Thoracic aorta (tissue), 2 donors: ENCODE results near the gene TMC2. TPM values are rescaled to one million over a fixed set of nuclear protein-coding genes. Genes with fewer than 3 reads are reported as not detected.

Experiments
- ATAC-seq: fragments of 150-250 bp; one replicate; pipeline ENCODE4 v1.8.0; 2017; ENCODE audit warnings: low read depth; ENCODE audit not compliant: insufficient number of reproducible peaks, low FRiP score
- DNase-seq: peaks from one replicate; pipeline ENCODE4 v3.0.0-alpha.2; 2020; ENCODE audit warnings: low spot score
- H3K27ac ChIP-seq, 2 donors: fragments of 200-600 bp; sonication (generic); 1 replicate in 1 of 2; 2 replicates in 1 of 2; pipeline ENCODE4 v1.5.1; 2016; ENCODE audit warnings: mild to moderate bottlenecking in 2 of 2, moderate library complexity in 2 of 2
- H3K27me3 ChIP-seq: fragments of 200-600 bp; sonication (generic); replicated peaks from 2 replicates; pipeline ENCODE4 v1.6.0; 2016; ENCODE audit warnings: mild to moderate bottlenecking; ENCODE audit not compliant: insufficient read depth
- H3K36me3 ChIP-seq: fragments of 200-600 bp; sonication (generic); one replicate; pipeline ENCODE4 v1.5.1; 2016
- H3K4me1 ChIP-seq, 2 donors: fragments of 200-600 bp; sonication (generic); 1 replicate in 1 of 2; 2 replicates in 1 of 2; pipeline versions ENCODE4 v1.5.1 to v1.6.0; 2016; ENCODE audit warnings: low read depth in 2 of 2, mild to moderate bottlenecking in 1 of 2; ENCODE audit not compliant: control insufficient read depth in 1 of 2
- H3K4me3 ChIP-seq: fragments of 200-600 bp; sonication (generic); 2 replicates; pipeline ENCODE4 v1.5.1; 2016; ENCODE audit warnings: mild to moderate bottlenecking
- H3K9me3 ChIP-seq: fragments of 200-600 bp; sonication (generic); 2 replicates; pipeline ENCODE4 v1.5.1; 2016
- CTCF ChIP-seq: fragments of 200-600 bp; sonication (generic); IDR thresholded peaks from one replicate; pipeline ENCODE4 v1.5.1; 2019; ENCODE audit warnings: antibody characterized with exemption
- total RNA-seq, 2 donors: library from RNA; depleted of rRNA; stranded (reverse); fragments of >200 nt; gene quantifications; one replicate each; pipeline versions ENCODE4 v1.1.0 to v1.2.3, GENCODE V29; 2016

Gene TMC2
- total RNA-seq, 2 donors from 2014 or later, result not detected

DNA sequence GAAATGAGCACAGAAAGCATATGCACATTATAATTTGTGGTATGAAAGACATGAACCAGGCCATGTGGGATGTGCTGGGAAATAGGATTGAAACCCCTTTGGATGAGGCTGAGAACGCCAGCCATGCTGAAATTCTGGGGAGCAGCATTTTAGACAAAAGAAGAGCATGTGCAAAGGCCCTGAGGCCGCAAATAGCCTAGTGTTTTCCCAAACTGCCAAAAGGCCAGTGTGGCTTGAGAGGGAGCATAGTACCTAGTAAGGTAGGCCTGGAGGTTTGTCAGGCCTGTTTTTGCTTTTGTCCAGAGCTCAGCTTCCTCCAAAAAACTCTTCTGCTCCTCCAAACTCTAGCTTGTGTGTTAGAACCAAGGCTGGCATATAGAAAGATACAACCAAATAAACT, 58.7 kb downstream of the TMC2 start:
- Histone ChIP-seq H3K27me3 (no peaks in the 10 kb centered on the region), H3K4me1 (no peaks in the 10 kb centered on the region), H3K4me3 (no peak overlapping the region), H3K27ac (no peak overlapping the region), H3K9me3 (no peaks in the 10 kb centered on the region), H3K36me3 (no peaks in the 10 kb centered on the region)
- TF ChIP-seq CTCF, result no peak
- ATAC-seq (no peak), DNase-seq (no peak)

DNA sequence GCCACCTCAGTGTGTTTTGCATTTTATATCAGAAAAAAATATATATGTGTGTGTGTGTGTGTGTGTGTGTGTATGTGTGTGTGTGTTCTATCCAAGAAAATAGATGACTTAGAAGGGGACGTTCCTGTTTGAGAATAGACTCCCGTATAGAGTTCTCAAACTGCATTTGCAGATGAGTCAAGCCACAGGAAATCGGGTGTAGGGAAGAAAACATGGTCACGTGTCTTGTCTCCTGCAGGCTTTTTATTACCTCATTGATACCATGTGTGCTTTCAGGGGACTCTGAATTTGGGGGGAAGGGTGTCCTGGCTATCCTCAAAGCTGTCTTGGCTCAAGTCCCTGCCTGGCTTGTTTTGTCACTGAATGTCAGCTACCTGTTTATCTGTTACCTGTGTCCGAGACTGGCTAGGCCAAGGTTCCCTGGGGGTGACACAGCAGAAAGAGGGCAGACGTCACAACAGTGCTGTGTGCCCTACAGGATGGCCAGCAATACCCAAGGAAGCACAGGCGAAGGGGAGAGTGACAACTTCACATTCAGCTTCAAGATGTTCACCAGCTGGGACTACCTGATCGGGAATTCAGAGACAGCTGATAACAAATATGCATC, 60.4 kb downstream of the TMC2 start:
- Histone ChIP-seq H3K4me1 (no peaks in the 10 kb centered on the region), H3K4me3 (no peak overlapping the region), H3K9me3 (no peaks in the 10 kb centered on the region), H3K27ac (no peak overlapping the region), H3K36me3 (no peaks in the 10 kb centered on the region), H3K27me3 (no peaks in the 10 kb centered on the region)
- DNase-seq, result no peak
- no peak for ATAC-seq
- no peak for TF ChIP-seq CTCF

DNA sequence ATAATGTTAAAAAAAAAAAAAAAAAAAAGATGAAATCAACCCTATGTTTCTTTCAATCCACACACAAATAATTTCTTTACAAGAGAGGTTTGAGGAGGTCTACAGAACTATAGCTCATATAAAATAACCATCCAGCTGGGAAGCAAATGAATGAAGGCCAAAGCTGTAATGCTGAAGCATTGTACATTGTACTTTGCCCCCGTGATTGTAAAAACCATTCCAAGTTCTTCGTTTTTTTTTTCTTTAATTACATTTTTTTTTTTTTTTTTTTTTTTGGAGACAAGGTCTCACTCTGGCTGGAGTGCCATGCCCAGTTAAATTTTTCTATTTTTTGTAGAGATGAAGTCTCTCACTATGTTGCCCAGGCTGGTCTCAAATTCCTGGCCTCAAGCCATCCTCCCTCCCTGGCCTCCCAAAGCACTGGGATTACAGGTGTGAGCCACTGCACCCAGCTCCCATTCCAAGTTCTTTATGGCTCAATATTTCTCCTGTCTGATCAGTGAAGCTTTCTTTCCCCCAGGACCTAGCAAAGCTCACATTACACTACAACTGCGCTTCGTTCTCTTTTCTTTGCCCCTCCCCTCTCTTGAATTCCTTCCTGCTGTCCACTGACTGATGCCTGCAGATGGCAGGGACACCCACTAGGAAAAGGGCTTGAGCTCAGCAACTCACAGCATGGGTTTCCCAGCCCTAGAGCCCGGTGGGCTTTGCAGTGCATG, 63.1 kb downstream of the TMC2 start:
- no peak overlapping the region for H3K27ac ChIP-seq
- TF ChIP-seq CTCF, result no peak
- H3K4me1 ChIP-seq, result no peaks in the 10 kb centered on the region
- no peak for ATAC-seq
- H3K27me3 ChIP-seq, result no peaks in the 10 kb centered on the region
- H3K9me3 ChIP-seq, result no peaks in the 10 kb centered on the region
- no peak for DNase-seq
- no peaks in the 10 kb centered on the region for H3K36me3 ChIP-seq
- no peak overlapping the region for H3K4me3 ChIP-seq

- ATAC-seq (no peak), DNase-seq (no peak)
- H3K9me3 ChIP-seq, result peaks cover 8% of the 10 kb centered on the region
- H3K27ac ChIP-seq, result no peak overlapping the region
- H3K36me3 ChIP-seq, result no peaks in the 10 kb centered on the region
- no peaks in the 10 kb centered on the region for H3K4me1 ChIP-seq
- H3K27me3 ChIP-seq, result no peaks in the 10 kb centered on the region
- no peak overlapping the region for H3K4me3 ChIP-seq
- TF ChIP-seq CTCF, result no peak
Observed at GRCh38 chr20:2602046-2602735, 65.8 kb downstream of the TMC2 start.

DNA sequence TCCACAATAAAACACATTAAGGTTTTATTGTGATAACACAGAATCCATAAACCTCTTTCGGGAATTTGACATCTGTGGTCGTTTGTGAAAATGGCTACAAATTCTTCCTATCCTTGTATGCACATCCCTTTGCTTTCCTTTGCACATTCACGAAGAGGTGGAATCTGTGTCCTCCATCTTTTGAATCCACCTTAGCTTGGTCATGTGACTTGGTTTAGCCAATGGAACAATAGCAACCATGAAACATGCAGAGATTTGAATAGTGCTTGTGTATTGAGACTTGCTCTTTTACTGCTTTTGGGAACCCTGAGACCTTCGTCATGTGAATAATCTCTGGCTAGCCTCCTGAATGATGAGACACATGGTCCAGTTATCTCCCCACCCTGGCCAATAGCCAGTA, 66.4 kb downstream of the TMC2 start:
- no peaks in the 10 kb centered on the region for H3K36me3 ChIP-seq
- no peak overlapping the region for H3K4me3 ChIP-seq
- TF ChIP-seq CTCF, result no peak
- no peaks in the 10 kb centered on the region for H3K27me3 ChIP-seq
- peaks cover 13% of the 10 kb centered on the region for H3K9me3 ChIP-seq
- H3K27ac ChIP-seq, result no peak overlapping the region
- DNase-seq, result no peak
- ATAC-seq, result no peak
- no peaks in the 10 kb centered on the region for H3K4me1 ChIP-seq
